Endodermal cell (in vitro differentiated cells): Measurements from ENCODE around the gene ARL16. TPM values are rescaled to one million over a fixed set of nuclear protein-coding genes. Genes with fewer than 3 reads are reported as not detected.

Experiments used
- DNase-seq: peaks from one replicate; pipeline ENCODE4 v3.0.0-alpha.2; 2017
- H3K27ac ChIP-seq: 2 replicates; pipeline ENCODE4 v1.5.1; 2013; ENCODE audit warnings: mild to moderate bottlenecking, low read depth, low read length, moderate library complexity
- H3K27me3 ChIP-seq: 2 replicates; pipeline ENCODE4 v1.6.1; 2013; ENCODE audit warnings: mild to moderate bottlenecking, low read length, moderate library complexity; ENCODE audit not compliant: insufficient read depth, control insufficient read depth, poor library complexity, severe bottlenecking
- H3K36me3 ChIP-seq: 2 replicates; pipeline ENCODE4 v1.7.0; 2013; ENCODE audit warnings: mild to moderate bottlenecking, low read length, moderate library complexity; ENCODE audit not compliant: control insufficient read depth, insufficient read depth
- H3K4me1 ChIP-seq: one replicate; pipeline ENCODE4 v1.7.0; 2013; ENCODE audit warnings: low read length; ENCODE audit not compliant: control insufficient read depth, insufficient read depth
- H3K4me3 ChIP-seq: 2 replicates; pipeline ENCODE4 v1.5.1; 2013; ENCODE audit warnings: mild to moderate bottlenecking, low read length, moderate library complexity
- H3K9ac ChIP-seq: 2 replicates; pipeline ENCODE4 v1.6.1; 2013; ENCODE audit warnings: mild to moderate bottlenecking, low read length, moderate library complexity; ENCODE audit not compliant: poor library complexity, severe bottlenecking; ENCODE audit errors: extremely low read depth
- H3K9me3 ChIP-seq: 2 replicates; pipeline ENCODE4 v1.6.1; 2013; ENCODE audit warnings: mild to moderate bottlenecking, low read length, moderate library complexity; ENCODE audit not compliant: control insufficient read depth
- H3K27ac Mint-ChIP-seq: 2 replicates; pipeline ENCODE4 v1.8.0; 2020; ENCODE audit warnings: mixed read lengths
- H3K27me3 Mint-ChIP-seq: 2 replicates; pipeline ENCODE4 v1.8.0; 2021; ENCODE audit warnings: mild to moderate bottlenecking, mixed read lengths; ENCODE audit not compliant: insufficient read depth
- H3K36me3 Mint-ChIP-seq: 2 replicates; pipeline ENCODE4 v1.8.0; 2020; ENCODE audit warnings: low read depth, mixed read lengths
- H3K4me1 Mint-ChIP-seq: 2 replicates; pipeline ENCODE4 v1.8.0; 2020; ENCODE audit warnings: mixed read lengths
- H3K4me3 Mint-ChIP-seq: 2 replicates; pipeline ENCODE4 v1.8.0; 2020; ENCODE audit warnings: mild to moderate bottlenecking, moderate library complexity, mixed read lengths
- H3K9me3 Mint-ChIP-seq: 2 replicates; pipeline ENCODE4 v1.8.0; 2020; ENCODE audit warnings: mild to moderate bottlenecking, mixed read lengths
- WGBS, 2 experiments: methylation state at CpG; one replicate each; pipeline versions ENCODE4 v1.1.5 to v1.1.7; 2013; ENCODE audit warnings: missing lambda C conversion rate in 2 of 2, mixed read lengths in 1 of 2; ENCODE audit not compliant: insufficient coverage in 1 of 2, insufficient read length in 1 of 2; 5-methylcytosine and 5-hydroxymethylcytosine counted together
- total RNA-seq, 2 donors: library from RNA; stranded (reverse); fragmentation: NEBNext Ultra II Directional in 1 of 2; extraction: Animal tissue kit (Norgen Biotek cat#: 25700) in 1 of 2; gene quantifications; 2 replicates in 1 of 2; 3 replicates in 1 of 2; pipeline ENCODE4 v1.2.1, GENCODE V29; 2021
- TF ChIP-seq, protein P1 (sequence below): fragments of 200-600 bp; sonication (generic); conservative IDR thresholded peaks from 2 replicates; pipeline ENCODE4 v1.5.0; 2021; ENCODE audit warnings: antibody characterized with exemption, mild to moderate bottlenecking

ARL16 gene
- total RNA-seq, 2 donors from 2014 or later = 41.2 to 47.8 TPM

DNA sequence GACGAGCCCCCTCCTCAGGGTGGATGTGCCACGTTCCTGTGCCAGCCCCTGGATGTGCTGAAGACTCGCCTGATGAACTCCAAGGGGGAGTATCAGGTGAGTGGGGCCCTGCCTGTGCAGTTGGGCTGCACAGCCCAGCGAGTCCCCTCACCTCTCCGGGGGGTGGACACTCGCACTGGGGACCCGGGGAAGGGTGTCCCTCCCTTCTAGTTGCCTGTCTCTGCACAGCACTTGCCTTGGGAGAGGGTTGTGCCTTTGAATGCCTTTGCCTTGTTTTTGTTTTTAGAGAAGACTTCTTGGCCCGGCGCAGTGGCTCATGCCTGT, 34.1 kb upstream of the ARL16 start:
- H3K9ac ChIP-seq = no peak overlapping the region
- DNase-seq = no peak
- no peaks in the 10 kb centered on the region for H3K27me3 ChIP-seq
- Mint-ChIP-seq H3K4me3 (no peak overlapping the region), H3K27me3 (no peaks in the 10 kb centered on the region), H3K36me3 (peaks cover 2% of the 10 kb centered on the region), H3K9me3 (no peaks in the 10 kb centered on the region), H3K27ac (no peak overlapping the region), H3K4me1 (no peaks in the 10 kb centered on the region)
- peaks cover 5% of the 10 kb centered on the region for H3K4me1 ChIP-seq
- no peak overlapping the region for H3K27ac ChIP-seq
- no peak overlapping the region for H3K4me3 ChIP-seq
- WGBS, 2 experiments = 92 to 96% methylated on average over 7 to 9 of the region's 9 CpGs
- no peaks in the 10 kb centered on the region for H3K9me3 ChIP-seq
- TF ChIP-seq, protein P1, sequence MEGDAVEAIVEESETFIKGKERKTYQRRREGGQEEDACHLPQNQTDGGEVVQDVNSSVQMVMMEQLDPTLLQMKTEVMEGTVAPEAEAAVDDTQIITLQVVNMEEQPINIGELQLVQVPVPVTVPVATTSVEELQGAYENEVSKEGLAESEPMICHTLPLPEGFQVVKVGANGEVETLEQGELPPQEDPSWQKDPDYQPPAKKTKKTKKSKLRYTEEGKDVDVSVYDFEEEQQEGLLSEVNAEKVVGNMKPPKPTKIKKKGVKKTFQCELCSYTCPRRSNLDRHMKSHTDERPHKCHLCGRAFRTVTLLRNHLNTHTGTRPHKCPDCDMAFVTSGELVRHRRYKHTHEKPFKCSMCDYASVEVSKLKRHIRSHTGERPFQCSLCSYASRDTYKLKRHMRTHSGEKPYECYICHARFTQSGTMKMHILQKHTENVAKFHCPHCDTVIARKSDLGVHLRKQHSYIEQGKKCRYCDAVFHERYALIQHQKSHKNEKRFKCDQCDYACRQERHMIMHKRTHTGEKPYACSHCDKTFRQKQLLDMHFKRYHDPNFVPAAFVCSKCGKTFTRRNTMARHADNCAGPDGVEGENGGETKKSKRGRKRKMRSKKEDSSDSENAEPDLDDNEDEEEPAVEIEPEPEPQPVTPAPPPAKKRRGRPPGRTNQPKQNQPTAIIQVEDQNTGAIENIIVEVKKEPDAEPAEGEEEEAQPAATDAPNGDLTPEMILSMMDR = no peak
- no peaks in the 10 kb centered on the region for H3K36me3 ChIP-seq

DNA sequence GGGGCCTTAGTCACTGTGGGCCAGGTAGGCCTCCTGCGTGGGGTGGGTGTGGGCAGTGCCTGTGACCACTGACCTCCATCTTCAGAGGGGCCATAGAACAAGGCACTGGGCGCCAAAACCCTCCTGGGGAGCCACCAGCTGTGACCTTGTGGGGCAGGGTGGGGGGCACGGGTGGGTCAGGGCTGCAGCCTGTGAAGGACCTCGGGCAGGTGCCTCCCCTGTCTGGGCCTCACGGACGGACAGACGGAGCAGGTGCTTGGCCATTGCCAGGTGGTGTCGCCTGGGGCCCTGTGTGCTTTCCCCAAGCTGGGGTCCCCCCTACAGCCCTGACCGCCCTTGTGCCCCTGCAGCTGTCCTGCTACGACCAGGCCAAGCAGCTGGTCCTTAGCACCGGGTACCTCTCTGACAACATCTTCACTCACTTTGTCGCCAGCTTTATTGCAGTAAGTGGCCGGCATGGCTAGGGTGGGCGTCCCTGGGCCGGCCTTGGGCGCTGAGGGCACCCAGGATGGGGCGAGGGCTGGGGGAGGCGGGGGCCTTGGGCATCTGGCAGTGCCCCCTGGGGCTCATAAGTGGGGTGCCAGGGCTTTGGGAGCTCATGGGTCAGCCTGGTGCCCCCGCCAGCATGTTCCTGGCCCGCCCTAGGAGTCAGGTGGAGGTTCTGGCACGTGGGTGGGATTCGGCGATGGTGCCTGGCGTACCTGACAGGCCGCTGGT, 33.6 kb upstream of the ARL16 start:
- Mint-ChIP-seq H3K9me3 (no peaks in the 10 kb centered on the region), H3K27me3 (no peaks in the 10 kb centered on the region), H3K36me3 (peaks cover 2% of the 10 kb centered on the region), H3K27ac (no peak overlapping the region), H3K4me3 (no peak overlapping the region), H3K4me1 (no peaks in the 10 kb centered on the region)
- no peak overlapping the region for H3K4me3 ChIP-seq
- no peaks in the 10 kb centered on the region for H3K27me3 ChIP-seq
- WGBS, 2 experiments = 93 to 94% methylated on average over 18 to 25 of the region's 25 CpGs
- TF ChIP-seq, protein P1 = no peak
- no peaks in the 10 kb centered on the region for H3K36me3 ChIP-seq
- no peaks in the 10 kb centered on the region for H3K9me3 ChIP-seq
- no peak for DNase-seq
- no peak overlapping the region for H3K9ac ChIP-seq
- peaks cover 5% of the 10 kb centered on the region for H3K4me1 ChIP-seq
- no peak overlapping the region for H3K27ac ChIP-seq

DNA sequence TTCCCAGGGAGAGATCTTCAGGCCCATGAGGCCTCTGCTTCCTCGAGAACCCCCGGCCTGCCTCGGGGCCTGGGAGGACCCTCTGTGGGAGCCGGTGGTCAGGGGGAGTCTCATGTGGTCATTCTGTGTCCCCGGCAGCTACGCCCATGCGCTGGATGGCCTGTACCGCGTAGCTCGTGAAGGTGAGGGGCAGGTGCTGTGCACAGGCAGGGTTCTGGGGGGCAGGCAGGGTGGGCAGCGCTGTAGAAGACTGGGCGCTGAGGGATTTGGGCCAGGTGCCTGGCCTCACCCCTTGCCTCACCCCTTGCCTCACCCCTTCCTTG, 33.0 kb upstream of the ARL16 start:
- Mint-ChIP-seq H3K4me1 (no peaks in the 10 kb centered on the region), H3K27me3 (no peaks in the 10 kb centered on the region), H3K36me3 (peaks cover 2% of the 10 kb centered on the region), H3K9me3 (no peaks in the 10 kb centered on the region), H3K4me3 (no peak overlapping the region), H3K27ac (no peak overlapping the region)
- peaks cover 5% of the 10 kb centered on the region for H3K4me1 ChIP-seq
- H3K9ac ChIP-seq = no peak overlapping the region
- H3K4me3 ChIP-seq = no peak overlapping the region
- WGBS, 2 experiments = 94 to 97% methylated on average over 6 to 12 of the region's 12 CpGs
- no peaks in the 10 kb centered on the region for H3K9me3 ChIP-seq
- TF ChIP-seq, protein P1 = no peak
- no peaks in the 10 kb centered on the region for H3K36me3 ChIP-seq
- H3K27ac ChIP-seq = no peak overlapping the region
- no peak for DNase-seq
- H3K27me3 ChIP-seq = no peaks in the 10 kb centered on the region
